Mesendoderm (in vitro differentiated cells): ENCODE results near the gene TMEM116.

ENCODE experiments used
- DNase-seq: peaks from one replicate; pipeline ENCODE4 v3.0.0; 2013
- H2AK5ac ChIP-seq: 2 replicates; pipeline ENCODE4 v1.6.1; 2013; ENCODE audit warnings: low read length, inconsistent platforms
- H2BK120ac ChIP-seq: 2 replicates; pipeline ENCODE4 v1.6.1; 2013; ENCODE audit warnings: low read depth, mild to moderate bottlenecking, low read length, moderate library complexity, mixed read lengths
- H2BK15ac ChIP-seq: replicated peaks from 2 replicates; pipeline ENCODE4 v1.6.1; 2013; ENCODE audit warnings: low read depth, mild to moderate bottlenecking, moderate library complexity
- H2BK5ac ChIP-seq: 2 replicates; pipeline ENCODE4 v1.6.1; 2013; ENCODE audit warnings: low read length, inconsistent platforms
- H3K18ac ChIP-seq: 2 replicates; pipeline ENCODE4 v1.6.1; 2013; ENCODE audit warnings: mild to moderate bottlenecking, low read length, mixed read lengths
- H3K23ac ChIP-seq: one replicate; pipeline ENCODE4 v1.6.1; 2013; ENCODE audit warnings: low read length
- H3K27ac ChIP-seq: 2 replicates; pipeline ENCODE4 v1.5.1; 2013; ENCODE audit warnings: low read depth, mild to moderate bottlenecking, inconsistent platforms, low read length, moderate library complexity
- H3K27me3 ChIP-seq: 2 replicates; pipeline ENCODE4 v1.6.1; 2013; ENCODE audit warnings: low read length, control low read depth, mild to moderate bottlenecking, inconsistent platforms; ENCODE audit not compliant: insufficient read depth, poor library complexity
- H3K36me3 ChIP-seq: 2 replicates; pipeline ENCODE4 v1.6.1; 2013; ENCODE audit warnings: low read length, inconsistent platforms; ENCODE audit not compliant: control insufficient read depth, insufficient read depth
- H3K4ac ChIP-seq: one replicate; pipeline ENCODE4 v1.6.1; 2013; ENCODE audit warnings: low read depth, mild to moderate bottlenecking, low read length, moderate library complexity
- H3K4me1 ChIP-seq: 2 replicates; pipeline ENCODE4 v1.6.1; 2013; ENCODE audit warnings: low read depth, low read length, inconsistent platforms; ENCODE audit not compliant: control insufficient read depth
- H3K4me2 ChIP-seq: 2 replicates; pipeline ENCODE4 v1.6.1; 2013; ENCODE audit warnings: low read length
- H3K4me3 ChIP-seq: 2 replicates; pipeline ENCODE4 v1.5.1; 2013; ENCODE audit warnings: mild to moderate bottlenecking, low read length
- H3K56ac ChIP-seq: one replicate; pipeline ENCODE4 v1.6.1; 2013; ENCODE audit warnings: low read length
- H3K79me1 ChIP-seq: 2 replicates; pipeline ENCODE4 v1.6.1; 2013; ENCODE audit warnings: low read length, inconsistent platforms
- H3K79me2 ChIP-seq: 2 replicates; pipeline ENCODE4 v1.6.1; 2013; ENCODE audit warnings: mild to moderate bottlenecking, low read length; ENCODE audit not compliant: control insufficient read depth, insufficient read depth
- H3K9ac ChIP-seq: 2 replicates; pipeline ENCODE4 v1.6.1; 2013; ENCODE audit warnings: low read length, inconsistent platforms
- H4K5ac ChIP-seq: one replicate; pipeline ENCODE4 v1.6.1; 2013; ENCODE audit warnings: low read length
- H4K8ac ChIP-seq: one replicate; pipeline ENCODE4 v1.6.1; 2013; ENCODE audit warnings: low read depth, mild to moderate bottlenecking, control low read depth, low read length, moderate library complexity
- WGBS: extraction: QIAGEN DNeasy Blood & Tissue Kit; methylation state at CpG from one replicate; pipeline ENCODE4 v1.1.7; 2013; ENCODE audit warnings: low lambda C conversion rate, missing lambda C conversion rate; ENCODE audit not compliant: insufficient coverage; ENCODE audit errors: extremely low coverage; 5-methylcytosine and 5-hydroxymethylcytosine counted together

Gene TMEM116

DNA sequence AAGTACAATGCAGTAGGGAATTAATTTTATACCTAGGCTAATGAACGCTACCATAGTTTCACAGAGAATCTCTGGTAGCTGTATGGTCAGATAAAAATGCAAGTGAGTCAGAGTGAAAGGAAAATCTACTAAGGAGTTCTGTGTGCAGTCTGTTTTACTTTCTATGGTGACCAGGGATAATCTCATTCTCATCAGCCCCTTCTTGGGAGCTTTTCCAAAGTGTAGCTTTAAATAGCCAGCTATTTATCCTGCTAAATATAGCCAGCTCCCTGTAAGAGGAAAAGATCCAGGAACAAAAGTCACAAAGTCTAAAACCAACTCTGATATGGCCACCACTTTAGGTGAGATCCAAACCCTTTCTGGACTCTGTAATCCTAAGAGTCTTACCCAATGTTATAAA lies 75.5 kb downstream of the TMEM116 start:
- no peak overlapping the region for H2BK15ac ChIP-seq
- H2BK5ac ChIP-seq, result no peak overlapping the region
- WGBS, result no CpG with 5 or more reads among the region's 1 CpG

DNA sequence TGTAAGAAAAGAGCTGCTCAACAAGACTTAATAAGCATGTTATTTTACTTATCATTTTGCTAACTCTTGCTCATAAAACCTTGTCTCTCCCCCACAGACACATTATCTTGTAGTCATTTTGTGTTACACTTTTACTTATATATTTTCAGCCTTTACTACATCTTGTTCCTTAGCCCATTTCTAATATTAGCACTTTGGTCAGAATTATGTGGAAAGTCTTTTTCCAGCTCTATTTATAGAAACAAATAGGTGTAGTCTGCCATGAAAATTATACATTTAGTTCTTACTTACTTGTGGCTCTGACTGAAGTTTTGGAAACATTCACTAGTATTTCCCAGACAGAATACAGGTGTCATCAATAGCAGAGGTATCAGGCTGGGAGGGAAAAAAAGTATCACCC lies 76.1 kb downstream of the TMEM116 start:
- H3K23ac ChIP-seq, result no peak overlapping the region
- H3K56ac ChIP-seq, result no peak overlapping the region
- H3K27ac ChIP-seq, result no peak overlapping the region

More for the DNA sequence above, 75.5 kb downstream of the TMEM116 start:
- Histone ChIP-seq H3K4ac (no peak overlapping the region), H3K4me1 (no peaks in the 10 kb centered on the region), H3K18ac (no peak overlapping the region), H2AK5ac (no peak overlapping the region), H3K9ac (no peak overlapping the region), H3K79me2 (no peaks in the 10 kb centered on the region), H3K4me2 (no peak overlapping the region), H3K27me3 (no peaks in the 10 kb centered on the region), H2BK120ac (no peak overlapping the region), H3K79me1 (no peaks in the 10 kb centered on the region), H3K23ac (no peak overlapping the region), H3K36me3 (no peaks in the 10 kb centered on the region), H3K4me3 (no peak overlapping the region), H4K5ac (no peak overlapping the region), H3K56ac (no peak overlapping the region), H3K27ac (no peak overlapping the region), H4K8ac (no peak overlapping the region)
- no peak for DNase-seq

DNA sequence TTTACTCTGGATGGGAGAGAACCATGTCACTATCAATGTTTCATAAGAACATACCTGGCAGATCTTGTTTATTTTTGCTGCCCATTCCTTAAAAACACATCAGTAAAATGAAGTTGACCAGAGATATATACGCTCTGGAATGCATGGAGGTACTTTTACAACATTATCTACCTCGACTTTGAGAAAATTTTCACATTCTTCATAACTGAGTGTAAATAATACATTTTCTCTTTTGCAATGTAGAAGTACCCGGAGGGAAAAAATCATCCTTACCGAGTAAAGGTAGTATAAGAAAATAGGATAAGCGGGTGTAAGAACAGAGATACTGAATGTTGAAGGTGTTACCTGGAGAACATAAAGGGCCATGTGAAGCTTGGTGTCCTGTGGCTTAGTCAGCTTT lies 80.7 kb downstream of the TMEM116 start:
- no peaks in the 10 kb centered on the region for H3K79me2 ChIP-seq
- no peak overlapping the region for H3K23ac ChIP-seq
- H2BK5ac ChIP-seq, result no peak overlapping the region
- WGBS, result no CpG with 5 or more reads among the region's 5 CpGs
- no peak overlapping the region for H3K18ac ChIP-seq
- no peak overlapping the region for H2BK120ac ChIP-seq
- no peaks in the 10 kb centered on the region for H3K4me1 ChIP-seq
- H3K9ac ChIP-seq, result no peak overlapping the region
- H4K8ac ChIP-seq, result no peak overlapping the region
- no peaks in the 10 kb centered on the region for H3K79me1 ChIP-seq
- no peak overlapping the region for H3K4me3 ChIP-seq
- no peaks in the 10 kb centered on the region for H3K36me3 ChIP-seq
- H3K4ac ChIP-seq, result no peak overlapping the region
- H2AK5ac ChIP-seq, result no peak overlapping the region
- no peak overlapping the region for H3K27ac ChIP-seq
- H3K4me2 ChIP-seq, result no peak overlapping the region
- DNase-seq, result no peak
- H3K27me3 ChIP-seq, result no peaks in the 10 kb centered on the region
- no peak overlapping the region for H3K56ac ChIP-seq
- no peak overlapping the region for H4K5ac ChIP-seq
- H2BK15ac ChIP-seq, result no peak overlapping the region

More for the DNA sequence above, 76.1 kb downstream of the TMEM116 start:
- Histone ChIP-seq H4K5ac (no peak overlapping the region), H3K18ac (no peak overlapping the region), H4K8ac (no peak overlapping the region), H3K4me3 (no peak overlapping the region), H3K4me1 (no peaks in the 10 kb centered on the region), H3K79me1 (no peaks in the 10 kb centered on the region), H3K27me3 (no peaks in the 10 kb centered on the region), H2BK5ac (no peak overlapping the region), H3K79me2 (no peaks in the 10 kb centered on the region), H2BK15ac (no peak overlapping the region), H2BK120ac (no peak overlapping the region), H3K9ac (no peak overlapping the region), H3K4me2 (no peak overlapping the region), H3K36me3 (no peaks in the 10 kb centered on the region), H2AK5ac (no peak overlapping the region), H3K4ac (no peak overlapping the region)
- no peak for DNase-seq

DNA sequence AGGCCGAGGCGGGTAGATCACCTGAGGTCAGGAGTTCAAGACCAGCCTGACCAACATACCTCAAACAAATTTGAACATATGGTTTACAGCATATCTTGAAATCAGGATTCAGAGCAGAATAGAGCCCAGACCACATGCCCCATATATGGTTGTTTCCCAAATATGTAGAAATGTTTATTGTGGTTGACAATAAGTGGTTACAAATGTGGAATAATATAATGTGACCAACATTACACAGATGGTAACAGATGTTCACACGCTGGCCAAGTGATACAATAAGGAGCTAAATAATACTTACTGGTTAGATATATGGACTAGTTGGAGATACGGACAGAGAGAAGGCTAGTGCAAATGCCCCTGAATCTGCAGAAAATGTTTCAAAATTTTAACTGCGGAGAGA lies 85.6 kb downstream of the TMEM116 start:
- no peaks in the 10 kb centered on the region for H3K27me3 ChIP-seq
- WGBS, result no CpG with 5 or more reads among the region's 5 CpGs
- no peak for DNase-seq

DNA sequence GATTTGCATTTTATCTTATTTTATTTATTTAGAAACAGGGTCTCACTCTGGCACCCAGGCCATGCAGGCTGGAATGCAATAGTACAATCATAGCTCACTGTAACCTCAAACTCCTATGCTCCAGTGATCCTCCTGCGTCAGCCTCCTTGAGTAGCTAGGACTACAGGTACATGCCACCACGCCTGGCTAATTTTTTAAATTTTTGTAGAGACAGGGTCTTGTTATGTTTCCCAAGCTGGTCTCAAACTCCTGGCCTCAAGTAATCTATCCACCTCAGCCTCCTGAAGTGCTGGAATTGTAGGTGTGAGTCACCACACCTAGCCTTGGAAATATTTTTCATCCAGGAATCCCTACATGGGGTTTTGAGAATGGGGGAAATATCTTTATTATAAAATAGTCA lies 86.3 kb downstream of the TMEM116 start:
- no peak overlapping the region for H4K8ac ChIP-seq
- no peak overlapping the region for H2BK120ac ChIP-seq
- no peaks in the 10 kb centered on the region for H3K27me3 ChIP-seq
- no peak for DNase-seq
- H2BK15ac ChIP-seq, result no peak overlapping the region
- no peak overlapping the region for H2AK5ac ChIP-seq
- H3K18ac ChIP-seq, result no peak overlapping the region
- H3K27ac ChIP-seq, result no peak overlapping the region
- H3K9ac ChIP-seq, result no peak overlapping the region
- no peaks in the 10 kb centered on the region for H3K79me2 ChIP-seq
- no peak overlapping the region for H3K23ac ChIP-seq
- H4K5ac ChIP-seq, result no peak overlapping the region
- no peaks in the 10 kb centered on the region for H3K4me1 ChIP-seq
- no peak overlapping the region for H3K4me3 ChIP-seq
- H3K4ac ChIP-seq, result no peak overlapping the region
- no peak overlapping the region for H3K56ac ChIP-seq
- no peak overlapping the region for H3K4me2 ChIP-seq
- no CpG with 5 or more reads among the region's 2 CpGs for WGBS
- no peaks in the 10 kb centered on the region for H3K36me3 ChIP-seq
- H3K79me1 ChIP-seq, result no peaks in the 10 kb centered on the region
- H2BK5ac ChIP-seq, result no peak overlapping the region

More for the DNA sequence above, 85.6 kb downstream of the TMEM116 start:
- H3K9ac ChIP-seq, result no peak overlapping the region
- H2AK5ac ChIP-seq, result no peak overlapping the region
- H4K8ac ChIP-seq, result no peak overlapping the region
- H3K4me2 ChIP-seq, result no peak overlapping the region
- no peak overlapping the region for H3K18ac ChIP-seq
- H3K4me1 ChIP-seq, result no peaks in the 10 kb centered on the region
- no peak overlapping the region for H2BK5ac ChIP-seq
- H3K56ac ChIP-seq, result no peak overlapping the region
- H3K23ac ChIP-seq, result no peak overlapping the region
- H2BK120ac ChIP-seq, result no peak overlapping the region
- H3K4ac ChIP-seq, result no peak overlapping the region
- no peak overlapping the region for H4K5ac ChIP-seq
- H3K36me3 ChIP-seq, result no peaks in the 10 kb centered on the region
- no peaks in the 10 kb centered on the region for H3K79me1 ChIP-seq
- H3K4me3 ChIP-seq, result no peak overlapping the region
- H3K27ac ChIP-seq, result no peak overlapping the region
- no peak overlapping the region for H2BK15ac ChIP-seq
- no peaks in the 10 kb centered on the region for H3K79me2 ChIP-seq

DNA sequence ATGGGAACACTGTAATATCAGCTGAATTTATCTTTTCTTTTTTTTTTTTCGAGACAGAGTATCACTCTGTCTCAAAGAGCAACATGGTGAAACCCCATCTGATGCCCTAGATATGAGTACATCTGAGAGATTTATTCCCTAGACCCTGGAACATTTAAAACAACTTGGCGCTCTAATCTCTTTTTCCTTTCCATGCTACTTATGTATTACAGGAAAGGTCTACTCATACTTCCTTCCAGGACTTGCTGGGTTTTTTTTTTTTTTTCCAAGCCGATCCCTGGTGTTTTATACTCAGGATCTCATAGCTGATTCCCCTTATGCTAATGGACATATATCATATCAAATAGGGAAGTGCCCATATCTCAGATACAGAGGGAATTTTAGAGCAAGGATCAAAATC lies 87.8 kb downstream of the TMEM116 start:
- no peak overlapping the region for H3K4ac ChIP-seq
- no peak for DNase-seq
- H2BK120ac ChIP-seq, result no peak overlapping the region
- no peaks in the 10 kb centered on the region for H3K36me3 ChIP-seq
- no peaks in the 10 kb centered on the region for H3K4me1 ChIP-seq
- H3K79me2 ChIP-seq, result no peaks in the 10 kb centered on the region
- H3K18ac ChIP-seq, result no peak overlapping the region
- H2AK5ac ChIP-seq, result no peak overlapping the region
- H4K8ac ChIP-seq, result no peak overlapping the region
- H2BK15ac ChIP-seq, result no peak overlapping the region
- H3K79me1 ChIP-seq, result no peaks in the 10 kb centered on the region
- no peaks in the 10 kb centered on the region for H3K27me3 ChIP-seq
- H3K9ac ChIP-seq, result no peak overlapping the region
- no peak overlapping the region for H3K27ac ChIP-seq
- WGBS, result no CpG with 5 or more reads among the region's 3 CpGs
- H3K23ac ChIP-seq, result no peak overlapping the region
- H2BK5ac ChIP-seq, result no peak overlapping the region
- no peak overlapping the region for H4K5ac ChIP-seq
- H3K4me3 ChIP-seq, result no peak overlapping the region
- H3K56ac ChIP-seq, result no peak overlapping the region
- H3K4me2 ChIP-seq, result no peak overlapping the region
